Activated CD4-positive, alpha-beta T cell treated with anti-CD3 and anti-CD28 coated beads for 1 hour (primary cell): ENCODE measurements around the gene OXSR1.
"Not testable (repeated sequence)": the region's sequence is repeated elsewhere in the genome, so short reads cannot be mapped to it uniquely, and the experiment has no call there.

ENCODE experiments used
- DNase-seq: peaks from one replicate; pipeline ENCODE4 v3.0.0-alpha.2; 2020

Gene OXSR1

DNA sequence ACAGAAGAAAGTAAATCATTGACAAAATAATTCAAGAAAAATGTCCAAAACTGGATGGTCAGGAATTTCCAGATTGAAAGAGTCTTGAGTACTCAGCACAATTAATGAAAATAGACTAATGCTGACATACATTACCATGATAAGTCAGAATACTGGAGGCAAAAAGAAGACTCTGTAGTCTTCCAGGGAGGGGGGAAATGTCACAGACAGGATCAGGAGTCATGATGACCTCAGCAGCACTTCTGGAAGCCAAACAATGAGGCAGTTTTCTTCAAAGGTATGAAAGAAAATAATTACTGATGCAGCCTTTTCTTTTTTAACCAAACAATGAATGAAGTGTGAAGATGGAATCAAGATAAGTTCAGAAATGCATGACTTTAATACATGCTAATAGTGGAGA lies 70.1 kb downstream of the OXSR1 start:
- DNase-seq, result no peak

DNA sequence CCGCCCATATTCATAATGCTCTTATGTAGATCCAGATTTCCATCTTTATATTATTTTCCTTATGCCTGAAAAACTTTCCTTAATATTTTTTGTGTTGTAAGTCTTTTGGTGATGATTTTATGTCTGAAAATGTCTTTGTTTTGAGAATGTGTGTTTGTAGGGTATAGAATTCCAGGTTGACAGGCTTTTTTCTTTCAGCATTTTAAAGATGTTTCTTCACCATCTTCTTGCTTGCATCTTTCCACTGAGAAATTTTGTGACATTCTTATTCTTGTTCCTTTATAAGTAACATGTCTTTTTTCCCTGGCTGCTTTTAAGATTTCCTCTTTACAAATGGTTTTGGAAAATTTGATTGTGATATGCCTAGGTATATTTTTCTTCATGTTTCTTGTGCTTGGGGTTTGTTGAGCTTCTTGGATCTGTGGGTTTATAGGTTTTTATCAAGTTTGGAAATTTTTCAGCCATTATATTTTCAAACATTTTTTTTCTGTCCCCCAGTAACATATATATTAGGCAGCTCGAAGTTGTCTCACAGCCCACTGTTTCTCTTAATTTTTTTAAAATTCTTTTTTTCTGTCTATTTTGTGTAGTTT lies 73.2 kb downstream of the OXSR1 start:
- DNase-seq, result no peak

DNA sequence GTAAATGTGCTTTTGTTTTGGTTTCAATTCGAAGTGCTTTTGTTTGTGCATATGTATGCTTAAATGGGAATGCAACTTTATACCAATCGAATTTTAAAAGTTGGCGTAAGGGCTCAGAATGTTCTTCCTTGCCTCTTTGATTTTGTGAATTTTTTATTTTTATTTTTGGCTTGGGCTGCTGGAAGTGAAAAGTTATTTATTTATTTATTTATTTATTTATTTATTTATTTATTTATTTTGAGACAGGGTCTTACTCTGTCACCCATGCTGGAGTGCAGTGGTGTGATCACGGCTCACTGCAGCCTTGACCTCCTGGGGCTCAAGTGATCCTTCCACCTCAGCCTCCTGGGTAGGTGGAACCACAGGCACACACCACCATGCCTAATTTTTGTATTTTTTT lies 77.5 kb downstream of the OXSR1 start:
- not testable (repeated sequence) for DNase-seq

DNA sequence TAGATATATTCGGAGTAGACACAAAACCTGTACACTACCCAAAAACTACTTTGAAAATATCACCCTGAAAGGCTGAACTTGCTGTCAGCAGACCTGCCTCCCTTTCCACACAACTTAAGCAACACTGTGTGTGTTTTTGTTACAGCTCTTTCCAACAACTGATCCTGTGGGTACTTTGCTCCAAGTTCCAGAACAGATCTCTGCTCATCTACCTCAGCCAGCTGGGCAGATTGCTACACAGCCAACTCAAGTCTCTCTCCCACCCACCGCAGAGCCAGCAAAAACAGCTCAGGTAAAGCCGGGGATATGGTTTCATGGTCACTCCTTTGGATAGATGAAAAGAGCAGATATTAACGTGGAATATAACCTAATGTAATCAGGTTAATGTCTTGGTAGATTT lies 80.6 kb downstream of the OXSR1 start:
- DNase-seq, result no peak

DNA sequence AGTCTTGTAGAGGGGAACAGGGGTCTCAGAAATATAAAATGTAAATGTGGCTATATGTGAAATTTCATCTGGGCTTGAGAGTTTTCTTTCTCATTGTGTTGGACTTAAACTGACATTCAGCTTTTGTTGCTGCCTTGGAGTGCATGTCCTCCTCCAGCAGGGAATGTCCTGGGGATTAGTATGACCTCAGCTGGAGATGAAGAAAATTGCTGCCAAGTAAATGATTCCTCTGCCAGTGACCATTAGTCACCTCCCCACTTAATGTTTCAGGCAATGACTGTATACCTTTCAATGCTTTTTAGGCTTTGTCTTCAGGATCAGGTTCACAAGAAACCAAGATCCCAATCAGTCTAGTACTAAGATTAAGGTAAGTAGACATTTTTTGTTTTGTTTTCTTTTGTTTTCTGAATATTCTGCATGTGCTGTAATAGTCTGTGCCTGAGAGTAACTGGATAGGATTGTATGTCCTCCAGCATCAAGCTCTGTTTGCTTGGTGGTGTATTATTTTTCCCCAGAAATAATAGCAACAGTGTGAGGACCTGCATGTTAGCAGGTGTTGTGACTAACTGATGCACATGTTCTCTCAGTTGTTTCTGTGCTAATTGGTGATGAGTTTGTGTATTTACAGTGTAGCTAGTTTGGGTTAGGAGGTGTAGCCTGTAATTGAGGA lies 82.2 kb downstream of the OXSR1 start:
- no peak for DNase-seq

DNA sequence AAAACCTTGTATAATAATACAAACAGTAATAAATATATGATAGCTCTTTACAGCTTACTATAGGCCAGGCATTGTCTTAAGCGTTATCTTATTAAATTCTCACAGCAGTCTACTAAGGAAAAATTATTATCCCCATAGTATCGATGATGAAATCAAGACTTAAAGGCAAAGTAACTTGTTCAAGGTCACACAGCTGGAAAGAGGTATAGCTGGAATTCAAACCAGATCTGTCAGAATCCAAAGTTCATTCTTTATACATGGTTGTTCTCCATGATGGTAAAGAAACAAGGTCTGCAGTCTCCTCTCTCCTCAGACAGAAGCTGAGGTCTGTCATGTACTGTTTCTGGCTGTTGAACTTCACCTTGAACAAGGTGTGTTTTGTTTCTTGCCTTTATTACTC lies 84.9 kb downstream of the OXSR1 start:
- no peak for DNase-seq

DNA sequence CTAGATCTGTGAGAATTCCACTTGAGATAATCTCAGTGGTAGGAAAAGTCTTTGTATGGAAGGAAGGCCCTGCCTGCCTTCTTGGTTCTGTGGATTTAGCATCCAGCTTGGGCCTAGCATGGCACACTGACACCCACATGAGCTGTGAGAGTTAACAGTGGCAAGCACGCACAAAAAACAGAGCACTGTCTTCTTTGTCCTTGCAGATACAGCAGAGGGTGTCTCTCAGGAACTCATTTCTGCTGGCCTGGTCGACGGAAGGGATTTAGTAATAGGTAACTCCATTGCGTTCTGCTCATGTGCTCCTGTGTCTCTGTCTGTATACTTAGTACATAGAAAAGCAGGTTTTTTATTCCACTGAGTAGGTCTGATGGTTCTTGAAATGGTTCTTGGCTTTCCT lies 85.9 kb downstream of the OXSR1 start:
- no peak for DNase-seq

DNA sequence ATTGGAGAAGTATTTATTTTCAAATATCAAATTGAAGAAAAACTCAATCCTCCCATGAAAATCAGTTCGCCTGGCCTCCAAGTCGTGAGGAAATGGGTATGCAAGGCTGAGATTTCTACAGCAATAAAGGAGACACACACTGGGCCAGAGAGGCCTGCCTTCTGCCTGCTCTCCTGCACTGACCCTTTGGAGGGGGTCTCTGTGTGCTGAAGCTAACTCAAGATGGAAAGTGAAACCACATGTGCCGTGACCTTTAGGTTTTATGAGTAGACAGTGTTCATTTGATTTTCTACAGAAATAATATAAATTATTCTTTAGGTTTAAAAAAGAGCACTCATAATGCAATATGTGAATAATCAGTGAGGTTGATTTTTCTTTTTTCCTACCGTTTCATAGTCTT lies 88.4 kb downstream of the OXSR1 start:
- DNase-seq, result no peak

DNA sequence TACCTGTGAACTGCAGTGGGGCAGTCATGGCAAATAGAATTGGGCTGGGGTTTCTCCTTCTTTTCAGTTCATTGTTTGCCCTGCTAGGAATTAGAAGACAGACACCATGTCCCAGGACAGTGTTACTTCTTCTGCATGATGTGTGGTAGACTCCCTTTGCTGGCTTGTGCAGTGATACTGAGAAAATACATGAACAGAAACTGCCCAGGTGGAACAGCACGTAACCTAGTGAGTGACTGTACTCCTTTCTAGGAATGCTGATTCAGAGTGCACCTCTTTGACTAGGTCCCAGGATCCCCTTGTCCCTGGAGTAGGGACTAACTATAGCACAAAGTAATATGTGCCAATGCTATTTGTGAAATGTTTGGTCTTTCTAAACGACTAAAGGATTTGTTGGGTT lies 89.5 kb downstream of the OXSR1 start:
- no peak for DNase-seq

DNA sequence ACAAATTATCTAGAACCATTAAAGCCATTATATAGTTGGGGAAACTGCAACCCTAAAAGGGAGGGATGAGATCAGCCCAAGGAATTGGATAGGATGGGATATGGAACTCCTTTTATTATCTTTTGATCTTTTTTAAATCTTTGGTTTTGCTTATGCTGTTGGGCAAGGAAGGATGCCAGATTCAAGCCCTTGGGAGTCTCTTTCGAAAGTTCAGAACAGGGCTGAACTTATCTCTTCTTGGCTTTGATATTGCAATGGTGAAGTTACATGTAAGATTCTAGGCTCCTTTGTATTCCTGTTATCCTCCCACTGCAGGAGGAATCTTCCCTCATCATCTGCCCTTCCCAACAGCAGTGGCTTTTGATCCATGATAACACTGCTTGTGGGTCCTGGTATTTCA lies 90.3 kb downstream of the OXSR1 start:
- DNase-seq, result no peak

DNA sequence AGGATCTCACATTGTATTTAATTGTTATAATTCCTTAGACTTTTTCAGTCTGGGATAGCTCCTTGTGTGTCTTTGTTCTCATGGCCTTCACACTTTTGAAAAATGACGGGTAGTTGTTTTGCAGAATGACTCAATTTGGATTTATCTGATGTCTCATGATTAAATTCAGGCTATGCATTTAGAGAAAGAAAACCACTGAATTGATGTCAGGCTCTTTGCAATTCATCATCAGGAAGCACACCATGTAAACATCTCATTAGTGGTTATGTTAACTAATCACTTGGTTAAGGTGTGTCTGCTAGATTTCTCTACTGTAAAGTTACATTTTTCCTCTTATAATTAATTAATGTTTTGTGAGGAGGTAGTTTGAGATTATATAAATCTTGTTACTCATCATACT lies 92.2 kb downstream of the OXSR1 start:
- DNase-seq, result no peak

DNA sequence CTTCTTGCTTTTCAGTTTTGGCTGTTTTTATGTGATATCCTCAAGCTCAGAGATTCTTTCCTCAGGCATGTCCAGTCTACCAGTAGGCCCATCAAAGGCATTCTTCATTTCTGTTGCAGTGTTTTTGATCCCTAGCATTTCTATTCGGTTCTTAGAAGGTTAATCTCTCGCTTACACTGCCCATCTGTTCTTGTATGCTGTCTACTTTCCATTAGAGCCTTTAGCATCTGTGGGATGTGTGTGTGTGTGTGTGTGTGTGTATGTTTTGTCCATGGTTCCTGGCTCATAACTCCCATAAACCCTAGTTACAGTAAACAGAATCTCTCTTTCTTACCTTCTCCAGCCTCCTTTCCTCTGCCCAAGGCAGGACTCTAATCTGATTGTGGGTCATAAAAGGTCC lies 95.1 kb downstream of the OXSR1 start:
- no peak for DNase-seq

DNA sequence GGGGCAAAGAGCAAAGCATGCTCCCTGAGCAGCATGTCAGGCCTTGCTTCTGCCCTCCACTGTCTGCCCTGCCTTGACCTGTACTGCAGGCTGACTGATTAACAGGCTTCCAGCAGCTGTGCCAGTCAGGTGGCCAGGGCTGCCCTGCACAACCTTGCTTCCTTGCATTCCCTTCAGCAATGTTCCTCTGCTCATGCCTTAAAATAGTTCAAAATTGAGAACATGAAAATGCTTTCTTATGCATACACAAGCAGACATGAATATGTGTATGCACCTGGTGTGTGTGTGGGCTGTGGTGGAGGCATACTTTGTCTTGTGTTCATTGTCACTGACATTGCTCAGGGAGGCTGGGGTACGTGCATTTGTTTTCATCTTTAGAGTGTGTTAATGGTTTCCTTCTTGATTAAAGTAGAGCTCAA lies 99.0 kb downstream of the OXSR1 start:
- DNase-seq, result no peak

DNA sequence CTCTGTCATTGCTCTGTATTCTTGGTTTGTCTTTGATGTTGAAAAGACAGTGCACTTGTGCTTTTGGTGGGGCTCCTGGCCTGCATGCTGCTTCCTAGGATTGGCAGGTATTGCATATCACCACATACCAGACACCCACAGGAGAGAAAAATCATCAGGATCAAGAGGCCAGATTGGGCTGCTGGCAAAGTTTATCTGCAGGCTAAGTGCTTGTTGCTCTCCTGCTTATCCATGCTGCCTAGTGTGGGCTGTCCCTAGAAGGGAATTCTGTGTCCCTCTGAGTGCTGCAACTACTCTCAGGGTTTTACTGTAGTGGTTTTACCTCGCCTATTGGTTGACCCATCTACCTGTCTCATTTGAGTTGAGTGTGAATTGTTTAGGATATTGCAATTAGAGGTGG lies 99.4 kb downstream of the OXSR1 start:
- DNase-seq, result no peak

DNA sequence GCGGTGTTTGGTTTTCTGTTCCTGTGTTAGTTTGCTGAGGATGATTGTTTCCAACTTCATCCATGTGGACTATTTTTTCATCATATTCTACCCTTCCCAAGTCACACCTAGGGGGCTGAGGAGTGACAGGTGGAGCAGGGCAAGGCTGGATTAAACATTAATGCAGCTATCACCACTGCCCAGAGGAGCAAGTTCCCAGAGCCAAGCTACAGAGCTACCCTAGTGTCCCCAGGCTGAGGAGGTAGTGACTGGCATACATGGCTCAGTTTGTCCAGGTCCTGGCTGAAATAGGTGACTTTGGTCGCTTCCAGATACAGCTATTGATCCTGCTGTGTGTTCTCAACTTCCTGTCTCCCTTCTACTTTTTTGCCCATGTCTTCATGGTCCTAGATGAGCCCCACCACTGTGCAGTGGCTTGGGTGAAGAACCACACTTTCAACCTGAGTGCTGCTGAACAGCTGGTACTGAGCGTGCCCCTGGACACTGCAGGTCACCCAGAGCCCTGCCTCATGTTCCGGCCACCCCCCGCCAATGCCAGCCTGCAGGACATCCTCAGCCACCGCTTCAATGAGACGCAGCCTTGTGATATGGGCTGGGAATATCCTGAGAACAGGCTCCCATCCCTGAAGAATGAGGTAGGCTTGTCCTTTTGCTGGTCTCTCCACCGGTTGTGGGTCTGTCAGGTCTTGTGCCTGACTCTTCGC lies 100.4 kb downstream of the OXSR1 start, which contains the start of gene SLC22A13:
TSS of gene SLC22A13 (plus strand) at position 209 of the 704 bp plus-strand sequence. CDS start at position 258, 49 bp downstream.
- DNase-seq, result no peak

DNA sequence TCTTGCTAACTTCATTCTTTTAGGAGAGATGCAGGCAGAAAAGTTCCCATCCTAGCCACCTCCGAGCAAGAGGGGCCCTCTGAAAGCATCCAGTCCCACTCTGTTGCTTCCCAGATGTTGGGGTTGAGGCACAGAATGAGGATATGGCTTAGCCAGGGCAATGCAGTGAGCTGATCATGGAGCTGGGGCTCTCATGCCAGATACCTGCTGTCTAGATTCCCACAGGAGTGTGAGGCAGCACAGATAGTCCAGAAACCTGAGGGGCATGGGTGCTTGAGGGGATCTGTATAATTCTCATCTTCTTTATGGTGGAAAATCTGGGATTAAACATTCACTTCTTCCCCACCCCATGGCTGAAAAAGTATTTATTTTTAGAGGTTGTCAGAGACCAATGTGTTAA lies 101.5 kb downstream of the OXSR1 start:
- DNase-seq, result no peak

DNA sequence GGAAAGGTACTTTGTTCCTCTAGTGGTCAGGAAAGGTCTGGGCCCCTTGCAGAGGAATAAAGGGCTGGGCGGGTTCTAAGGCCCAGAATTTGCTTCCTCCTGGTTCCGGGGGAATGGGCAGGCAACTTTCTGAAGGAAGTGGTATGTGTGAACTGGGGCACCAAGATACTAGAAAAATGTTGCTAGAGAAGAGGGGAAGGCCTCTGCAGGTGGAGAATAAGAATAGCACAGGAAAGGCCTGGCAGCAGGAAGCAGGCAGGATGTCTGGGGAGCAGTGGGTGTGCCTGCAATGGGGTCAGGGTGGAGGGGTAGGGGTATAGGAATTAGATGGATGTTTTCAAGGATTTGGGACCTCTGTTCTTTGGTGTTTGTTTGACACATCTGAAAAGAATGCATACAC lies 102.3 kb downstream of the OXSR1 start:
- no peak for DNase-seq

DNA sequence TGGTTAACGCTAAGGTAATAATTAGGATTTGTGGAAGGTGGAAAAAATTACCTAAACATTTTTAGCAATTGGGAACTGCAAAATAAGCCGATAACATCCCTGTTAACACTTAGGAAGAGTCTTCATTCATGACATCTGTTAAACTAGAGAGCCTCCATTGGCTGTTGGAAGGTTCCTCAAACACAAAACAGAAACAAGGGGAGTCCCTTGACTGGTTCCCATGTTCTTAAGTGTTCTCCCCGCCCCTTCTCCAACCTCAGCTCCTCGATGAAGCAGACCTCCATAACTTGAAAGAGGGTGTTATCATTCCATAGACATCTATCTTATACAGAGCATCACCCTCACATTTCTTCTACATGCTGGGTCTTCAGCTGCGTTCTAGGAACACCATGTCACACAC lies 102.8 kb downstream of the OXSR1 start:
- no peak for DNase-seq

DNA sequence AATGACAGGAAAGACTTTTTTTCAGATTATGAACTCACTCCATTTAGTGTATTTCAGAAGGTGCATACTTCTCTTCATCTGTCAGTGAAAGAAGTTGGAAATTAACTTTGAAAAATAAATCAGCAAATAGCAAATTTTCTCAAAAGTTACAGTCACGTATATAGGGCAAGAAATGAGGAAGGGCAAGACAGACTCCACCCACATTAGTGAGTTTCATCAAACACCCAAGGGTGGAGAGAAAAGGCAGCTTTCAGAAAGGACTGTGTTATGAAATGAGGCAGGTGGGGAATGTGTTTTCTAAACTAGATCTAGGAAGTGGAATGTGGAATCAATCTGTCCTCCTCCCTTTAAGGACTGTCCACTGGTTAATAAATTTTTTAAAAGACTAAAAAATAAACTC lies 103.2 kb downstream of the OXSR1 start:
- DNase-seq, result no peak

DNA sequence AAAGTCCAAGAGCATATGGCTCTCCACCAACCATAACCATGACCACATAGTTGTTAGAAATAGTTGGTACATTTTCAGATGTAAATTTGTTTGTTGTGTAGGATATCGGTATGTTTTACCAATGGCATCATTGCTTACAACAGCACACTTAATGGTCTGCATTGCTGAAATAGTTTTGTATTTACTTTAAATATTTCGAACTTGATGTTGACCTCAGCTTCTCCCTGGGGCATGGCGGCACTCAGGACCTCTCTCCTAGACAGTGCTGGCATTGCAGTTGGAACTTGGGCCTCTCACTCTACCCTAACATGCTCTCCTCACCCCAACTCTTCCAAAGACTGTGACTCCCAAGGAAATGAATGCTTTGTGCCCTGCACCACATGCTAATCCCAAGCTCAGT lies 105.3 kb downstream of the OXSR1 start:
- DNase-seq, result no peak

DNA sequence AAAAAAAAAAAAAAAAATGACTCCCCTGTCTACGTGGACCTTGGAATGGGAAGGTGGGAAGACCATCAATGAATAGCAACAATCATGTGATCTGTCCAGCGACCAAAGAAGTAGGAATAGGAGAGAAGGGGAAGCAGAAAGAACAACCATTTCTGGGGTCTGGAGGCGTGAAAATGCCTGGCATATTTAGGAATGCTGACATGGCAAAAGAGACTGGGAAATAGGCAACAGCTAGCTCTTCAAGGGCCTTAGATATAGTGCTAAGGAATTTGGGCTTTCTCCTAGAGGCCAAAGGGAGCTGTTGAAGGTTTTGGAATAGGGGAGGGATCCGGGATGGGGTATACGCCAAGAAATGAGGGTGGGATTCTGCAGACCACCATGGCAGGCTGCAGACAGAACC lies 106.2 kb downstream of the OXSR1 start:
- no peak for DNase-seq

DNA sequence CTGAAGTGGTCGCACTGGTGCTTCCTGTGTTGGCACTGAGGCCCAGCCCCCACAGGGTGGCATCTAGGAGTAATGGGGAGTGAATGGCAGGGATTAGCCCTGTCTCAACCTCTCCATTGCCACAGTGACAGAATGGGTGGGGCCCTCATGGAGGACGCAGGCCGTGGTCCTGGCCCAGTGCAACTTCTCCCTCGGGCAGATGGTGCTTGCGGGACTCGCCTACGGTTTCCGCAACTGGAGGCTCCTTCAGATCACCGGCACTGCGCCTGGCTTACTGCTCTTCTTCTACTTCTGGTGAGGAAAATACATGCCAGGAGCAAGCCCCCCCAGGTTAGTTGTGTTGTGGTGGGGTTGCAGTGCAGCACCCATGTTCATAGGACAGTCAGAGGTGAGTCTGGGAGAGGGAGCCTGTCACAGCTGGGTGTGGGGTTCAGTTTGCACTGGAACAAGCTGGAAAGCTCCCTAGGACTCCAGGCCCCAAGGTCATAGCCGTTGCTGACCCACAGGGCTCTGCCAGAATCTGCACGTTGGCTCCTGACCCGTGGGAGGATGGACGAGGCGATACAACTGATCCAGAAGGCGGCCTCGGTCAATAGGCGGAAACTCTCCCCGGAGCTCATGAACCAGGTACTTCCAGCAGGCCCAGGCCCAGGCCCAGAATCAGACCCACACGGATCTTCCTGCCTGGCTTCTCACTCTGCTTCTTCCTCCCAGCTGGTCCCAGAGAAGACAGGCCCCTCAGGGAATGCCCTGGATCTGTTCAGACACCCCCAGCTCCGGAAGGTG lies 109.7 kb downstream of the OXSR1 start:
- DNase-seq, result no peak

DNA sequence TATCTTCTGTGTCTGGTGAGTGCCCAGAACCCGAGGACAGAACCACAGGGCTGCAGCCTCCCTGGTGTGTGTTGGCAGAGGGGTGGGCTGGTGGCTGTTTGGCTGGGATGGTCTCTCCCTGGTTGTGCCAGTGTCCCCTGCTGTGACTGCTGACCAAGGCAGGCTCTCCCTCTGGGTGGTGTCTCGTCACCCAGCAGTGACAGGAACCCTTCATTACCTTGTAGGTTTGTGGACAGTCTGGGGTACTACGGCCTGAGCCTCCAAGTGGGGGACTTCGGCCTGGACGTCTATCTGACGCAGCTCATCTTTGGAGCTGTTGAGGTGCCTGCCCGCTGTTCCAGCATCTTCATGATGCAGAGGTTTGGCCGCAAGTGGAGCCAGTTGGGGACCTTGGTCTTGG lies 110.3 kb downstream of the OXSR1 start:
- no peak for DNase-seq
